ENCODE data around the gene RPL13. TPM values are rescaled to one million over a fixed set of nuclear protein-coding genes. Genes with fewer than 3 reads are reported as not detected.

Gene RPL13
- total RNA-seq, 1 donor from 2014 or later, result 9,109 TPM

GRCh38 chr16:89523680-89524344, 36.7 kb upstream of the RPL13 start:
- no peak overlapping the region for H3K4me3 ChIP-seq (ENCODE audit: low read depth, low read length)
- no peak for DNase-seq (ENCODE audit: low read depth)
- TF ChIP-seq CTCF (conservative IDR thresholded peaks at IDR 0.05; ENCODE audit: low read depth, low read length), result no peak

GRCh38 chr16:89525146-89525913, 35.2 kb upstream of the RPL13 start:
- H3K4me3 ChIP-seq (ENCODE audit: low read depth, low read length), result no peak overlapping the region
- TF ChIP-seq CTCF (conservative IDR thresholded peaks at IDR 0.05; ENCODE audit: low read depth, low read length), result no peak
- no peak for DNase-seq (ENCODE audit: low read depth)

GRCh38 chr16:89529097-89529496, 31.4 kb upstream of the RPL13 start:
- no peak for TF ChIP-seq CTCF (conservative IDR thresholded peaks at IDR 0.05; ENCODE audit: low read depth, low read length)
- H3K4me3 ChIP-seq (ENCODE audit: low read depth, low read length), result no peak overlapping the region
- no peak for DNase-seq (ENCODE audit: low read depth)

GRCh38 chr16:89530401-89531381, 29.8 kb upstream of the RPL13 start:
- no peak for TF ChIP-seq CTCF (conservative IDR thresholded peaks at IDR 0.05; ENCODE audit: low read depth, low read length)
- no peak for DNase-seq (ENCODE audit: low read depth)
- no peak overlapping the region for H3K4me3 ChIP-seq (ENCODE audit: low read depth, low read length)

- no peak for TF ChIP-seq CTCF (conservative IDR thresholded peaks at IDR 0.05; ENCODE audit: low read depth, low read length)
- no peak overlapping the region for H3K4me3 ChIP-seq (ENCODE audit: low read depth, low read length)
- no peak for DNase-seq (ENCODE audit: low read depth)
Observed at GRCh38 chr16:89531821-89532526, 28.5 kb upstream of the RPL13 start.

GRCh38 chr16:89534252-89534756, 26.2 kb upstream of the RPL13 start:
- no peak for TF ChIP-seq CTCF (conservative IDR thresholded peaks at IDR 0.05; ENCODE audit: low read depth, low read length)
- H3K4me3 ChIP-seq (ENCODE audit: low read depth, low read length), result no peak overlapping the region
- no peak for DNase-seq (ENCODE audit: low read depth)
